ENCODE measurements around the gene AK8.

AK8 gene

DNA sequence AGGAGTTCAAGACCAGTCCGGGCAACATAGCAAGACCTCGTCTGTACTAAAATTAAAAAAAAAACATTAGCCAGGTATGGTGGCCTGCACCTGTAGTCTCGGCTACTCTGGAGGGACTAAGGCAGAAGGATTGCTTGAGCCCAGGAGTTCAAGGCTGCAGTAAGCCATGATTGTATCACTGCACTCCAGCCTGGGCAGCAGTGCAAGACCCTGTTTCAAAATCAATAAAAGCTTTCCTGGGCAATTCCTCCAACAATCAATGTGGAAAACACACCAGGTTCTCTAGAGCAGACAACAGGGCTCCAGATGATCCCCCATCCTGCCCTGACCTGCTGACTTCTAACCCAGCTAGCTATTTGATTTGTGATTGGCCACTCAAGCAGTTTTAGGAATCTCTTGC, 1.2 kb downstream of the AK8 start:
- H3K9me3 ChIP-seq, result no peaks in the 10 kb centered on the region
- H3K4me1 ChIP-seq (ENCODE audit: control insufficient read depth in 1 of 2, insufficient read depth in 1 of 2, low read depth in 1 of 2, low read length in 1 of 2), result peaks cover 12 to 19% of the 10 kb centered on the region in 2 experiments
- no peak overlapping the region for H3K27ac ChIP-seq
- H3K27me3 ChIP-seq, result peaks cover 33% of the 10 kb centered on the region
- H3K36me3 ChIP-seq, result no peaks in the 10 kb centered on the region
- H3K4me3 ChIP-seq (ENCODE audit: low read depth in 1 of 2, low read length in 1 of 2), result no peak overlapping the region
- TF ChIP-seq, protein P1, sequence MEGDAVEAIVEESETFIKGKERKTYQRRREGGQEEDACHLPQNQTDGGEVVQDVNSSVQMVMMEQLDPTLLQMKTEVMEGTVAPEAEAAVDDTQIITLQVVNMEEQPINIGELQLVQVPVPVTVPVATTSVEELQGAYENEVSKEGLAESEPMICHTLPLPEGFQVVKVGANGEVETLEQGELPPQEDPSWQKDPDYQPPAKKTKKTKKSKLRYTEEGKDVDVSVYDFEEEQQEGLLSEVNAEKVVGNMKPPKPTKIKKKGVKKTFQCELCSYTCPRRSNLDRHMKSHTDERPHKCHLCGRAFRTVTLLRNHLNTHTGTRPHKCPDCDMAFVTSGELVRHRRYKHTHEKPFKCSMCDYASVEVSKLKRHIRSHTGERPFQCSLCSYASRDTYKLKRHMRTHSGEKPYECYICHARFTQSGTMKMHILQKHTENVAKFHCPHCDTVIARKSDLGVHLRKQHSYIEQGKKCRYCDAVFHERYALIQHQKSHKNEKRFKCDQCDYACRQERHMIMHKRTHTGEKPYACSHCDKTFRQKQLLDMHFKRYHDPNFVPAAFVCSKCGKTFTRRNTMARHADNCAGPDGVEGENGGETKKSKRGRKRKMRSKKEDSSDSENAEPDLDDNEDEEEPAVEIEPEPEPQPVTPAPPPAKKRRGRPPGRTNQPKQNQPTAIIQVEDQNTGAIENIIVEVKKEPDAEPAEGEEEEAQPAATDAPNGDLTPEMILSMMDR (IDR thresholded peaks at IDR 0.05), result no peak

DNA sequence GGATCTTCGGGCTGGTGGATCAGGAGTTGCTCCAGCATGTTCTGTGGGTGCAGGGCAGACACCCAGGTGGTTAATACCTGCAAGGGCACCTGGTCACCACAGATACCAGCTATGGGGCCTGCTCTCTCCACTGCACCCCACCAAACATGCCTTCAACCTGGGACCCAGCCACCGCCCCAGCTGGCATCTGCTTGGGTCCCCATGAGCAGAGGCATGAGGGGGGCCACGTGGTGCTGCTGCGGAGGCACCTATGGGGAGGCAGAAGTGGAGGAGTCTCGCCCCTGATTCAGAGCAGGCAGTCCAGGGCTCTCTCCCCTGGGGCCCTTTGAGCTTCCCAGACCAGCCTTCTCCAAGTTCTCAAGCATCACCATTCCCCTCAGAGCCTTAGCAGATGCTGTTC, 2.9 kb downstream of the AK8 start:
- H3K27me3 ChIP-seq, result peaks cover 33% of the 10 kb centered on the region
- H3K27ac ChIP-seq, result no peak overlapping the region
- H3K36me3 ChIP-seq, result no peaks in the 10 kb centered on the region
- no peak overlapping the region for H3K4me3 ChIP-seq (ENCODE audit: low read depth in 1 of 2, low read length in 1 of 2)
- H3K4me1 ChIP-seq (ENCODE audit: control insufficient read depth in 1 of 2, insufficient read depth in 1 of 2, low read depth in 1 of 2, low read length in 1 of 2), result peaks cover 9 to 17% of the 10 kb centered on the region in 2 experiments
- TF ChIP-seq, protein P1 (IDR thresholded peaks at IDR 0.05), result no peak
- H3K9me3 ChIP-seq, result no peaks in the 10 kb centered on the region

DNA sequence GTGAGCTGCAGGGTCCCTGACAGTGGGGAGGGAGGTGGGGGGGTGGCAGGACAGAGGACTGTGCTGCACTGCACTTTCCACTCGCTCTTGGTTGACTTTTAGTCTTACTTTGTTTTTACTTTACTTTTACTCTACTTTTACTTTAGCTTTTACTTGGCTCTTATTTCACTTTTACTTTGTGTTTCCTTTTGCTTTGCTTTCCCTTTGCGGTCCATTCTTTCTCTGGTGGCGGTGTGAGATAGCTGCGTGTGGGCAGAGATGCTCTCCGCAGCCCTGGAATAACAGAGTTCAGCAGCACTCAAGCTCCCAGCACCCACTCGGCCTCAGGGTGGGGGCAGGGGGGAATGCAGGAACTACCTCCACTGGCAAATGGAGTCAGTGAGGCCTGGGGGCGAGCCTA, 4.7 kb downstream of the AK8 start:
- peaks cover 6 to 7% of the 10 kb centered on the region in 2 experiments for H3K4me1 ChIP-seq (ENCODE audit: control insufficient read depth in 1 of 2, insufficient read depth in 1 of 2, low read depth in 1 of 2, low read length in 1 of 2)
- TF ChIP-seq, protein P1 (IDR thresholded peaks at IDR 0.05), result no peak
- peaks cover 25% of the 10 kb centered on the region for H3K27me3 ChIP-seq
- no peak overlapping the region for H3K4me3 ChIP-seq (ENCODE audit: low read depth in 1 of 2, low read length in 1 of 2)
- H3K27ac ChIP-seq, result no peak overlapping the region
- no peaks in the 10 kb centered on the region for H3K36me3 ChIP-seq
- no peaks in the 10 kb centered on the region for H3K9me3 ChIP-seq

DNA sequence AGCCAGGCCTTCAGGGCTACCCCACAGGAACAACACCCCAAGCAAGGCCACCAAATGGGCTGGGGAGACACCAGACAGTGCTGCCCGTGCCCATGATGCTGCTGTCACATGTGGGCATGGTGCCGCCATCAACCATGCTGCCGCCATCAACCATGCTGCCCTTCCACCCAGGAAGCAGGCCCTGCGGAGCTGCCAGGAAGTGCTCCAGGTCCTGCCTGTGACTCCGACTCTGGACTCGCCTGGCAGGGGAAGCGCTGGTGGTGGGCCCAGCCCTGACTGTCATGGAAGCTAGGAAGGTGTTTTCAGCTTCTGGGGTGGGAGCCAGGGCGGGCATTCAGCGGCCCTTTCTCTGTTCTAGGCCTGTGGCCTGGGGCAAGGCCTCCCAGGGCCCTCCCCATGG, 8.8 kb downstream of the AK8 start:
- Histone ChIP-seq H3K27me3 (no peaks in the 10 kb centered on the region), H3K36me3 (no peaks in the 10 kb centered on the region), H3K9me3 (no peaks in the 10 kb centered on the region), H3K4me3 (ENCODE audit: low read depth in 1 of 2, low read length in 1 of 2) (no peak overlapping the region), H3K27ac (no peak overlapping the region), H3K4me1 (ENCODE audit: control insufficient read depth in 1 of 2, insufficient read depth in 1 of 2, low read depth in 1 of 2, low read length in 1 of 2) (no peaks in the 10 kb centered on the region)
- TF ChIP-seq, protein P1 (IDR thresholded peaks at IDR 0.05), result no peak

DNA sequence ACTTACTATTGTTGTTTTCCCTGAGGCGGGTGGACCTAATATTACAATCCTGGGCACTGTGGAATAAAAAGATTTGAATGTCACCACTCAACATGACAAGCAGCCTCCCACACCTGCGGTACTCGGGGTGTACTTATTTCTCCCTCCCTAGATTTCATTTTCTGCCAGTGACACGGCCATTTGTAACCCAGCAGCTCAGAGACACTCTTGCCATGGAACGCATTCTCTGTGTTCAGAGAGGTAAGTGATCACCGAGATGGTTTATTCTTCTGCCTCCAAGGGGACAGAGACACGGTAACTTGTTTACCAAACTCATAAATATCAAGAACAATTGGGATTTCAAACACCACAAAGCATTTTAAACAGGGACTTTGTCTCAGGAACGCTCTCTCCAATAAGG, 11.2 kb downstream of the AK8 start:
- Histone ChIP-seq H3K27me3 (no peaks in the 10 kb centered on the region), H3K36me3 (no peaks in the 10 kb centered on the region), H3K27ac (no peak overlapping the region), H3K4me3 (ENCODE audit: low read depth in 1 of 2, low read length in 1 of 2) (no peak overlapping the region), H3K9me3 (no peaks in the 10 kb centered on the region), H3K4me1 (ENCODE audit: control insufficient read depth in 1 of 2, insufficient read depth in 1 of 2, low read depth in 1 of 2, low read length in 1 of 2) (no peaks in the 10 kb centered on the region)
- TF ChIP-seq, protein P1 (IDR thresholded peaks at IDR 0.05), result no peak

DNA sequence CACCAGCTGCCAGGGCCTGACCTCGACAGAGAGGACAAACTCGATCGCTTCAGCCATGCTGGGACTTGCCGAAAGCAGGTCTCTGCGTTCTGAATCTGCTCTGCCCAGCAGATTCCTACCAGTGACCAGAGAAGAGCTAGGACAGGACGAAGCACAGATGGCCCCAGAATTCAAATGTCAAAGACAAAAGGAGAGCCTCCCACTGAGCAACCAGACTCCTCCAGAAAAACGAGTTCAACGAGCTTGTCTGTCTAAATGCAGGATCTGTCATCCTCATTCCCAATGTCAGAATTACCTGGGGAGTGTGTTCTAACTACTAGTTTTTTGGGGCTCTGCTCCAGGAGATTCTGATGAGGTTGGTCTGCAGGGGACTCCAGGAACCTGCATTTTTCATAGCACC, 13.4 kb downstream of the AK8 start:
- no peaks in the 10 kb centered on the region for H3K27me3 ChIP-seq
- no peaks in the 10 kb centered on the region for H3K9me3 ChIP-seq
- no peak overlapping the region for H3K27ac ChIP-seq
- H3K4me1 ChIP-seq (ENCODE audit: control insufficient read depth in 1 of 2, insufficient read depth in 1 of 2, low read depth in 1 of 2, low read length in 1 of 2), result no peaks in the 10 kb centered on the region
- no peak overlapping the region for H3K4me3 ChIP-seq (ENCODE audit: low read depth in 1 of 2, low read length in 1 of 2)
- no peaks in the 10 kb centered on the region for H3K36me3 ChIP-seq
- TF ChIP-seq, protein P1 (IDR thresholded peaks at IDR 0.05), result no peak
